ENCODE data around the gene DNER.
"Not testable (repeated sequence)": the region's sequence is repeated elsewhere in the genome, so short reads cannot be mapped to it uniquely, and the experiment has no call there.

DNER gene

DNA sequence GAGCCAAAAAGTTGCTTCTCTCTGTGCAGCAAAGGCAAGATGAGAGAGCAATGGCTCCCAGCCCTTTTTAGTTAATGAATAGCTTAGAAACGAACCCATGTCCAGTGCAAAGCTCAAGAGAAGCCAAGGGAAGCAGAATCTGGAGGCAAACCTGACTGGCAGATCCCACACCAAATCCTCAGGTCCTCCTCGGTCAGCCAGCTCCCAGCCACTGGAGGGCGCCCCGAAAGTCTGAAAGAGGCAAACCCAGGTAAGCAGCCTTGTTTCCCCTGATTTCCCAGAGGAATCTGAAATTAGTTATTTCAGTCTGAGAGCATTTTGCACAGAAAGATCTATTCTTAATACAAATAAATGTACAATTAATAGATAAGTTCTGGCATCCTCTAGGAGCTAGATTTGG is 372.0 kb downstream of the DNER start:
- Histone ChIP-seq H3K4me1 (ENCODE audit: control insufficient read depth, insufficient read depth, low read length, poor library complexity, severe bottlenecking) (no peaks in the 10 kb centered on the region), H3K36me3 (ENCODE audit: control insufficient read depth, insufficient read depth, low read length) (no peaks in the 10 kb centered on the region), H3K4me3 (ENCODE audit: extremely low read depth, insufficient read depth, low read length, poor library complexity, severe bottlenecking) (no peak overlapping the region), H3K27ac (ENCODE audit: low read depth, low read length, severe bottlenecking) (no peak overlapping the region), H3K9me3 (ENCODE audit: control insufficient read depth, low read length) (no peaks in the 10 kb centered on the region)
- WGBS, 2 experiments (ENCODE audit: insufficient coverage in 2 of 2), result 38 to 57% methylated on average over 1 of the region's 4 CpGs

DNA sequence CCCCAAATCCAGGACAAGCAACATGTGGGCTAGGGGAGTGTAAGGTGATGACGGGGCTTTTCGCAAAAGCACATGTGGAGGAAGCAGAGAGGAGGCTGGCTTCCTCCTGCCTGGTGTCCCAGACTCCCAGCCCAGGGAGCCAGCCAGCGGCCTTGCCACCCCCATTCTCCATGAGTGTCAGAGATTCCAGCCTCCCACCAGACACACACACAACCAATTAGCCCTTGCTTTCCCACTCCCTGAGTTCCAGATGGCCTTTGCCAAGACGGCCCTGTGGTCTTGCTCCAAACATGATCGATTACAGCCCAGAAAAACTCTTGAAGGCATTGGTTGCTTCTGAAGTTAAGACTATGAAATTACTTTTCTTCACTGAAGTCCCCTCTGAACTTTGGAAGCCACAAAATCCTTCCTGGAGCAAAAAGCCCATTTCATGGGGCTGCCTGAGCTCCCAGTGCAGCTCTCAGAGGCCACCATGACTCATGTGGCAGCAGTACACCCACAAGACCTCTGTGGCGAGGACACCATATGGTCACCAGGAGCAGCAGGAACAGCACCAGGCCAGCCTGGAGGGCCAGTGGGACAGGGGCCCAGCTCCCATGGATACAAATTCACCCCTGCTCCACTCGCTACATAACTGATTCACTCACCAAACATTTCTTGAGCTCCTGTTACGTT is 374.1 kb downstream of the DNER start:
- H3K9me3 ChIP-seq (ENCODE audit: control insufficient read depth, low read length), result no peaks in the 10 kb centered on the region
- no peaks in the 10 kb centered on the region for H3K36me3 ChIP-seq (ENCODE audit: control insufficient read depth, insufficient read depth, low read length)
- no peak overlapping the region for H3K4me3 ChIP-seq (ENCODE audit: extremely low read depth, insufficient read depth, low read length, poor library complexity, severe bottlenecking)
- no peak overlapping the region for H3K27ac ChIP-seq (ENCODE audit: low read depth, low read length, severe bottlenecking)
- 86 to 100% methylated on average over 5 of the region's 8 CpGs for WGBS, 2 experiments (ENCODE audit: insufficient coverage in 2 of 2)
- no peaks in the 10 kb centered on the region for H3K4me1 ChIP-seq (ENCODE audit: control insufficient read depth, insufficient read depth, low read length, poor library complexity, severe bottlenecking)

DNA sequence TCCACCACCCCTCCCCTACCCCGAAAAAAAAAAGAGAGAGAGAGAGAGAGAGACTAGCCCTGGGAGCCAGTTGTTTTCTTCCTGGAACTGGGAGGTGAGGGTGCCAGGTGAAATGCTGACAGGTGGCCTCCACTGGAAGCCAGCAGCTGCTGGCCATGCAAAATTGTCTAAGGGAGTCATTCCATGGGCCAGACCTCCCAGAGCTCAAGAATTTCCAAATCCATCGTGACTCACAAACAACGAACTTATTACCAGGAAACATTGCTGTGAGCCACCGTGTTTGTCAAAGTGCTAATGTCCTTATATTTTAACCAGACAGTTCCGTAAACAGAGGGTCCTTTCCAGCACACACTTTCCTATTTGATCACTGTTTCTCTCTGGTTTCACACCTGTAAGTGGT is 374.7 kb downstream of the DNER start:
- WGBS, 2 experiments (ENCODE audit: insufficient coverage in 2 of 2), result 87 to 96% methylated on average over 4 of the region's 5 CpGs
- no peaks in the 10 kb centered on the region for H3K4me1 ChIP-seq (ENCODE audit: control insufficient read depth, insufficient read depth, low read length, poor library complexity, severe bottlenecking)
- no peaks in the 10 kb centered on the region for H3K9me3 ChIP-seq (ENCODE audit: control insufficient read depth, low read length)
- no peak overlapping the region for H3K4me3 ChIP-seq (ENCODE audit: extremely low read depth, insufficient read depth, low read length, poor library complexity, severe bottlenecking)
- H3K27ac ChIP-seq (ENCODE audit: low read depth, low read length, severe bottlenecking), result no peak overlapping the region
- H3K36me3 ChIP-seq (ENCODE audit: control insufficient read depth, insufficient read depth, low read length), result no peaks in the 10 kb centered on the region

- not testable (repeated sequence) for H3K27ac ChIP-seq (ENCODE audit: low read depth, low read length, severe bottlenecking); H3K4me1 ChIP-seq (ENCODE audit: control insufficient read depth, insufficient read depth, low read length, poor library complexity, severe bottlenecking); H3K36me3 ChIP-seq (ENCODE audit: control insufficient read depth, insufficient read depth, low read length); H3K9me3 ChIP-seq (ENCODE audit: control insufficient read depth, low read length); H3K4me3 ChIP-seq (ENCODE audit: extremely low read depth, insufficient read depth, low read length, poor library complexity, severe bottlenecking)
- WGBS, 2 experiments (ENCODE audit: insufficient coverage in 2 of 2), result 100% methylated on average over 3 of the region's 4 CpGs; no CpG with 5 or more reads in 1 of the 2 experiments
These were observed 375.2 kb downstream of the DNER start for GRCh38 chr2:229339171-229339570.

DNA sequence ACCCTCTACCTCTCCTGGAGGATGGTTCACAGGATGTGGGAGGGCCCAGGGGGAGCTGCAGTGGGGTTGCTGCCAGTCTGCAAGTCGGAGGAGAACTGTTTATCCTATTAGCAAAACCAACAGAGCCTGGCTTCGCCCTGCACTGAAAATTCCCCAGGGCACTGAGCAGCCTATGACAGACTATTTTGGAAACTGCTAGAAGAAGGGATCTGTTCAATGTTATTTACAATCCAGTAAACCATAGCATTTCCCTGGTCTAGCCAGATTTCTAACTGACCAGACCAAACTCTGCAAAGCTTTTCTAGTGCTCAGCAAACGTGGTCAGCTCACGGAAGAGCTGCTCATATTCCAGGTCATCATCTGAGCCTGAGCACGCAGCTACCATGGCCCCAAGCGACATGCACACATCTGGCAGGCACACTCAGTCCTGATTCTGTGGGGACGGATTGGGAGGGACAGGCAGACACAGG is 378.4 kb downstream of the DNER start:
- H3K9me3 ChIP-seq (ENCODE audit: control insufficient read depth, low read length), result no peaks in the 10 kb centered on the region
- no peak overlapping the region for H3K4me3 ChIP-seq (ENCODE audit: extremely low read depth, insufficient read depth, low read length, poor library complexity, severe bottlenecking)
- H3K27ac ChIP-seq (ENCODE audit: low read depth, low read length, severe bottlenecking), result no peak overlapping the region
- no peaks in the 10 kb centered on the region for H3K36me3 ChIP-seq (ENCODE audit: control insufficient read depth, insufficient read depth, low read length)
- WGBS, 2 experiments (ENCODE audit: insufficient coverage in 2 of 2), result 85 to 86% methylated on average over 6 of the region's 7 CpGs
- no peaks in the 10 kb centered on the region for H3K4me1 ChIP-seq (ENCODE audit: control insufficient read depth, insufficient read depth, low read length, poor library complexity, severe bottlenecking)

- no peaks in the 10 kb centered on the region for H3K4me1 ChIP-seq (ENCODE audit: control insufficient read depth, insufficient read depth, low read length, poor library complexity, severe bottlenecking)
- WGBS, 2 experiments (ENCODE audit: insufficient coverage in 2 of 2), result 97 to 100% methylated on average over 4 of the region's 7 CpGs
- no peaks in the 10 kb centered on the region for H3K9me3 ChIP-seq (ENCODE audit: control insufficient read depth, low read length)
These were observed 379.0 kb downstream of the DNER start for GRCh38 chr2:229335330-229335729.

GRCh38 chr2:229330952-229331351 is 383.4 kb downstream of the DNER start:
- no peak overlapping the region for H3K27ac ChIP-seq (ENCODE audit: low read depth, low read length, severe bottlenecking)

More at GRCh38 chr2:229335330-229335729, 379.0 kb downstream of the DNER start:
- Histone ChIP-seq H3K4me3 (ENCODE audit: extremely low read depth, insufficient read depth, low read length, poor library complexity, severe bottlenecking) (no peak overlapping the region), H3K27ac (ENCODE audit: low read depth, low read length, severe bottlenecking) (no peak overlapping the region), H3K36me3 (ENCODE audit: control insufficient read depth, insufficient read depth, low read length) (no peaks in the 10 kb centered on the region)

DNA sequence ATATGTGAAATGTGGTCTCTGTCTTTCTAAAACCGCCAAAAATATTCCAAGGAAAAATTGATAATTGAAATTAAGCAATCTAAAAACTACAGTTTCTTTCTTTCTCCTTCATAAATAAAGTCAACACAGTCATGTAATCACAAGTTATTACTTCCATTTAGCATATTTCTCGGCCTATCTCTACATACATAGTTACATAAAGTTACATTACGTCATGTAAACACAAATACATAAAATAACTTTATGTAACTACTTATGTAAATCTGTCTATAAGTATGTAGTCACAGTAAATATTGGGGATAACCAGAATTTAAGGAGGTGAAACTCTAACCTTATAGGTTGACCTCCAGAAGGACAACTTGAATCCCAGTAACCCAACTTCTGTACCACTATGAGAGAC is 394.8 kb downstream of the DNER start:
- 86% methylated on average over 1 of the region's 3 CpGs; no CpG with 5 or more reads in 1 of the 2 experiments for WGBS, 2 experiments (ENCODE audit: insufficient coverage in 2 of 2)
- H3K4me3 ChIP-seq (ENCODE audit: extremely low read depth, insufficient read depth, low read length, poor library complexity, severe bottlenecking), result no peak overlapping the region
- H3K9me3 ChIP-seq (ENCODE audit: control insufficient read depth, low read length), result no peaks in the 10 kb centered on the region
- H3K27ac ChIP-seq (ENCODE audit: low read depth, low read length, severe bottlenecking), result no peak overlapping the region
- H3K36me3 ChIP-seq (ENCODE audit: control insufficient read depth, insufficient read depth, low read length), result no peaks in the 10 kb centered on the region
- H3K4me1 ChIP-seq (ENCODE audit: control insufficient read depth, insufficient read depth, low read length, poor library complexity, severe bottlenecking), result no peaks in the 10 kb centered on the region

More at GRCh38 chr2:229330952-229331351, 383.4 kb downstream of the DNER start:
- no peak overlapping the region for H3K4me3 ChIP-seq (ENCODE audit: extremely low read depth, insufficient read depth, low read length, poor library complexity, severe bottlenecking)
- H3K4me1 ChIP-seq (ENCODE audit: control insufficient read depth, insufficient read depth, low read length, poor library complexity, severe bottlenecking), result no peaks in the 10 kb centered on the region
- no peaks in the 10 kb centered on the region for H3K9me3 ChIP-seq (ENCODE audit: control insufficient read depth, low read length)
- no peaks in the 10 kb centered on the region for H3K36me3 ChIP-seq (ENCODE audit: control insufficient read depth, insufficient read depth, low read length)
- WGBS, 2 experiments (ENCODE audit: insufficient coverage in 2 of 2), result 83 to 89% methylated on average over 4 to 5 of the region's 5 CpGs

- H3K36me3 ChIP-seq (ENCODE audit: control insufficient read depth, insufficient read depth, low read length), result no peaks in the 10 kb centered on the region
- WGBS, 2 experiments (ENCODE audit: insufficient coverage in 2 of 2), result 89 to 94% methylated on average over 5 of the region's 5 CpGs
- no peak overlapping the region for H3K27ac ChIP-seq (ENCODE audit: low read depth, low read length, severe bottlenecking)
- H3K9me3 ChIP-seq (ENCODE audit: control insufficient read depth, low read length), result no peaks in the 10 kb centered on the region
- H3K4me3 ChIP-seq (ENCODE audit: extremely low read depth, insufficient read depth, low read length, poor library complexity, severe bottlenecking), result no peak overlapping the region
- no peaks in the 10 kb centered on the region for H3K4me1 ChIP-seq (ENCODE audit: control insufficient read depth, insufficient read depth, low read length, poor library complexity, severe bottlenecking)
These were observed 400.2 kb downstream of the DNER start for GRCh38 chr2:229314117-229314516.

- Histone ChIP-seq H3K4me1 (ENCODE audit: control insufficient read depth, insufficient read depth, low read length, poor library complexity, severe bottlenecking) (no peaks in the 10 kb centered on the region), H3K9me3 (ENCODE audit: control insufficient read depth, low read length) (no peaks in the 10 kb centered on the region), H3K36me3 (ENCODE audit: control insufficient read depth, insufficient read depth, low read length) (no peaks in the 10 kb centered on the region), H3K4me3 (ENCODE audit: extremely low read depth, insufficient read depth, low read length, poor library complexity, severe bottlenecking) (no peak overlapping the region), H3K27ac (ENCODE audit: low read depth, low read length, severe bottlenecking) (no peak overlapping the region)
- no CpG with 5 or more reads among the region's 3 CpGs for WGBS, 2 experiments (ENCODE audit: insufficient coverage in 2 of 2)
These were observed 400.8 kb downstream of the DNER start for GRCh38 chr2:229313591-229313990.

Data from mesodermal cell (in vitro differentiated cells).